Motor neuron (in vitro differentiated cells): ENCODE results near the gene BTN1A1. TPM values are rescaled to one million over a fixed set of nuclear protein-coding genes. Genes with fewer than 3 reads are reported as not detected.
"Not testable (repeated sequence)": the region's sequence is repeated elsewhere in the genome, so short reads cannot be mapped to it uniquely, and the experiment has no call there.

Experiments used
- ATAC-seq, 8 experiments: fragments of 200-7000 bp; cut with Tn5 transposase; replicated peaks in 6 of 8; 2 replicates each; pipeline ENCODE4 v1.8.0; 2021; ENCODE audit warnings: mild to moderate bottlenecking in 8 of 8, moderate library complexity in 8 of 8
- H3K27ac ChIP-seq, 2 donors: fragments of 250-450 bp; sonication (Bioruptor Pico); 2 replicates each; pipeline ENCODE4 v1.9.0; 2021; ENCODE audit warnings: antibody characterized with exemption in 2 of 2, mild to moderate bottlenecking in 2 of 2, moderate library complexity in 1 of 2
- H3K4me1 ChIP-seq, 2 donors: fragments of 250-450 bp; sonication (Bioruptor Pico); replicated peaks in 1 of 2; 2 replicates each; pipeline ENCODE4 v1.6.1; 2021; ENCODE audit warnings: antibody characterized with exemption in 2 of 2, mild to moderate bottlenecking in 2 of 2, moderate library complexity in 1 of 2
- H3K4me3 ChIP-seq, 5 donors: fragments of 250-450 bp; sonication (Bioruptor Pico); 2 replicates each; pipeline ENCODE4 v1.9.0; 2021; ENCODE audit warnings: antibody characterized with exemption in 5 of 5, mild to moderate bottlenecking in 5 of 5, moderate library complexity in 4 of 5
- WGBS, 10 experiments: fragments of 450-650 bp; shearing (Covaris generic); methylation state at CpG; one replicate each; pipeline ENCODE4 v1.0.0; 2022; 5-methylcytosine and 5-hydroxymethylcytosine counted together
- in situ Hi-C, 9 experiments: fragments of 400-800 bp; cut with MboI; loops; one replicate each; pipeline ENCODE4 v1.15.0; 2021; ENCODE audit warnings: low sequenced_read_pairs in 9 of 9, low pct_unique_long_range_greater_than_20kb in 2 of 9; ENCODE audit not compliant: unreplicated experiment in 9 of 9
- total RNA-seq, 8 experiments: library from RNA; unstranded; fragments of 300-600 nt; gene quantifications; 2 replicates each; pipeline versions ENCODE4 v1.2.3 to v1.2.4, GENCODE V29; 2022

BTN1A1 gene
- total RNA-seq, 8 experiments from 2014 or later: 0.09 to 0.76 (median 0.20) TPM; not detected in 2

DNA sequence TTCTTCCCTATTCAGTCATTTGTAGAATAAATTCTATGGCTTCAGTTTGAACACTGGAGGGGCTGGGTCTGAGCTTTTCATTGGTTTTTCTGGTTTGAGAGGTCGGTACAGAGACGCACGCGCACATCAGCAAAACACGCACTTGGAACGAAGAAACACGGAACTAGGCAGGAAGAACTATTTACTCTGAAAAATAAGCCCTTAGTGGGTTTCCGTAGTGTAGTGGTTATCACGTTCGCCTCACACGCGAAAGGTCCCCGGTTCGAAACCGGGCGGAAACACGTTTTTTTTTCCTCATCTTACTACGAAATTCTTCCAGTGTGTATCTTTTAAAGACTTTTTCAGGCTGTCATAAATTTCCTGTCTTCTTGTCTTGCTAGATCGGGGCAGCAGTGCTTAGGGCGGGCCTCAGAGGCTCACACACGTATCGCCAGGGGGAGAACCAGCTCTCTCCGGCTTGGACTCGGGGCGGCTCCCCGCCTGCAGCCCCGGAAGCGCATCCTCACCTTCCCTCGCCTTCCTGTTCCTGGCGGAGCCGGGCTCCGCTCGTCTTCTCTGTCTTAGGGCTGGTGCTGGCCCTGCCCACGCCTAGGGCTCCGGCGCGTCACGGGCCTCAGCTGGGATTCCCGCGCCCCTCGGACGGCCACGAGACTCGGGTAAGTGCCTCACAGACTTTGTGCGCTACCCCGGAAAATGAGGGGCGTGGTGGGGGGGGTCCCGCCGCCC is 37.9 kb downstream of the BTN1A1 start, which contains the start of gene HMGN4:
Gene HMGN4 (plus strand): TSS at position 521 of the 726 bp plus-strand sequence. CDS start 6,841 bp downstream, outside the sequence.
- Histone ChIP-seq H3K4me3 (peak within 1 kb of the TSS; percentile 55 to 75 (median 66)), H3K4me1 (peaks cover 24% of the 10 kb centered on the region in 2 donors), H3K27ac (peak within 1 kb of the TSS; percentile 89 to 97)
- in situ Hi-C loops: loop anchor here in 4 of 9 experiments (25.0 kb wide), 1 partner anchor 201 kb away; no protein-coding TSS in a partner anchor
- peak; percentile 74 to 81 (median 78) for ATAC-seq
- whole genome bisulfite sequencing, 10 experiments: 0 to 2% (median 0%) methylated on average over 1 to 19 of the region's 49 CpGs; no CpG with 5 or more reads in 1 of the 10 experiments

DNA sequence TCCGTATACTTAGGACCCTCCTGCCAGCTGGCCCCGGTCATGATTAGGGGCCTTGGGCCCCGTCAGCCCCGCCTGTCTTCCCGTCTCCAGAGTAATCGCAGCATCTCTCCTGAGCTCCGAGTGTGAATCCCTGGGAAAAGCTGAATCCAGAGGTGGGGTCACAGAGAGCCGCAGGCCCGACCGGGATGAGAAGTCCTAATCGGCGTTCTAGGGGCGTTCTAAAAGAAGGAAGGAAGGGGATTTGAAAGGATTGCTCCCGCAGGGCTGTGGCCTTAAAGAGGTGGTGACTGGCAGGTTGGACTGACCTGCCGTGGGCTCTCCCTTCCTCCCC is 38.4 kb downstream of the BTN1A1 start:
- WGBS, 10 experiments: 0% methylated on average over 1 to 6 of the region's 15 CpGs; no CpG with 5 or more reads in 5 of the 10 experiments
- Histone ChIP-seq H3K4me1 (peaks cover 24% of the 10 kb centered on the region in 2 donors), H3K27ac (peak overlapping the region; percentile 89 to 97), H3K4me3 (peak overlapping the region; percentile 55 to 75 (median 66))
- peak in 4 of 8 experiments; percentile 1 to 4 (median 2) for ATAC-seq
- in situ Hi-C loops: loop anchor here in 4 of 9 experiments (25.0 kb wide), 1 partner anchor 201 kb away; no protein-coding TSS in a partner anchor

DNA sequence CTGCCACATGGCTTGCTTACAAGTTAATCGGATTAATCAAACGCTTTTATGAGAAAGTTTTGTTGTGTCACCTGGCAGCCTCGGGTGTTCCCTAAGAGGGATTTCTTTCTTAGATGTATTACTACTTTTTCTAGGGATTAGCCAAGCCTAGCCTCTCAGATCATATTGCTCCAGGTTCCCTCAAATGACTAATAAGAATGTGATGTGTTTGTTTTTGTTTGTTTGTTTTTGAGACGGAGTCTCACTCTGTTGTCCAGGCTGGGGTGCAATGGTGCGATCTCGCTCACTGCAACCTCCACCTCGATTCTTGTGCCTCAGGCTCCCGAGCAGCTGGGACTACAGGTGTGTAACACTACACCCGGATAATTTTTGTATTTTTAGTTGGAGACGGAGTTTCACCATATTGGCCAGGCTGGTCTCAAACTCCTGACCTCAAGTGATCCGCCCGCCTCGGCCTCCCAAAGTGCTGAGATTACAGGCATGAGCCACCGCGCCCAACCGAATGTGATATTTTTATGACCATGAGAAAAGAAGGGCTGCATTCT is 39.0 kb downstream of the BTN1A1 start:
- ATAC-seq: no peak
- 45 to 100% (median 69%) methylated on average over 1 to 12 of the region's 16 CpGs for WGBS, 10 experiments
- peak overlapping the region; percentile 55 to 75 (median 66) for H3K4me3 ChIP-seq
- peak overlapping the region; percentile 89 to 97 for H3K27ac ChIP-seq
- H3K4me1 ChIP-seq: peaks cover 22 to 24% of the 10 kb centered on the region in 2 donors
- in situ Hi-C loops: loop anchor here in 4 of 9 experiments (25.0 kb wide), 1 partner anchor 202 kb away; no protein-coding TSS in a partner anchor

DNA sequence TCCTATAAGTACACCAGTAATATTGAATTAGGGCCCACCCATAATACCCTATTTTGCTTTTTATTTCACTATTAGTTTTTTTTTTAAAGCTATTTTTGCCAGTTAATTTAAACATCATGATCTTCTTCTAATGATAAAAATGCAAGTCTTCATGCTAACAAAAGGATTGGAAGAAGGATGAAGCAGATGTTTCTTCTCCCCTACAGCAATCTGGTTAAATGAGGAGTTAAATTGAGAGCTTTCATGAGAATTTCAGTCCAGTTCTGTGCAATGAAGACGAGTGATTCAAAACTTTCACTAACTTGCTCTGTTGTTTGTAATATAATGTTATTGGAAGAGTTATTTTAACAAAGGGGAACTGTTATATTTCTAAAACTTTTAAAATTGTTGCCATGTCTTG is 41.5 kb downstream of the BTN1A1 start:
- H3K4me3 ChIP-seq: no peak overlapping the region
- no peak for ATAC-seq
- H3K27ac ChIP-seq: no peak overlapping the region
- 0 to 100% (median 86%) methylated on average over 1 of the region's 1 CpG; no CpG with 5 or more reads in 4 of the 10 experiments for WGBS, 10 experiments
- in situ Hi-C loops: loop anchor here in 4 of 9 experiments (25.0 kb wide), 1 partner anchor 204 kb away; no protein-coding TSS in a partner anchor
- peaks cover 11 to 14% of the 10 kb centered on the region in 2 donors for H3K4me1 ChIP-seq

DNA sequence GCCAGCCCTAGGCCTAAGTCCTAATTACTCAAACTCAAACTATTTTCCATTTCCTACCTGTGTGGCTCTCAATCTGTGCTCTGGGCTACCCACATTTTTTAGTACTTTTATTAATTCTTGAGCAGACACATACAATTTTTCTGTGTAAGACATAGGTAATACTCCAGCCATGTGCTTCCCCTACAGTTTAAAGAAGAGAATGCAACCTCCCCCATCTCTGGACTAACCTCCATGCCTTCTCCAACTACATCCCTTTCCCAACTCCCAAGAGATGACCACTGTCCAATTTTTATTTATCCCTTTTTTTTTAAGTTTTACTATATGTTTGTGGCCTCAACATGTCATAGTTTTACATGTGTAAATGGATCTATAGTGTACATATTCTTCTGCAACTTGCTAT is 43.9 kb downstream of the BTN1A1 start:
- in situ Hi-C loops: loop anchor here in 4 of 9 experiments (25.0 kb wide), 1 partner anchor 207 kb away; no protein-coding TSS in a partner anchor
- Histone ChIP-seq H3K4me1 (peaks cover 10 to 14% of the 10 kb centered on the region in 2 donors), H3K27ac (no peak overlapping the region), H3K4me3 (no peak overlapping the region)
- peak in 3 of 8 experiments; percentile 63 to 79 (median 67) for ATAC-seq

DNA sequence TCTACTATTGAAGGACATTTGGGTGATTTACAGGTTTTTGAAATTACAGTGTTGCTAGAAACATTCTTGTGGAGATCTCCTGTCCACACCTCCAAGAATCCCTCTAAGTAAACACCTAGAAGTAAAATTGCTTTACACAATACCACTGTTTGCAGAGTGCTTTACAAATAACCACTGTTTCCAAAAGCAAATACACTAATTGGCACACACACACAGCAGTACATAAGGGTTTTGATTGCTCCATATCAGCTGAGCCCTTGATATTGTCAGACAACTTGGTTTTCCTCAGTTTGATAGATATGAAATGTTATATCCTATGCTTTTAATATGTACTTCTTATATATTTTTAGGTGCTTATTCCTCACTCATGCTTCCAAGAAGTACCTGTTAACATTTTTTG is 44.4 kb downstream of the BTN1A1 start:
- peaks cover 6 to 9% of the 10 kb centered on the region in 2 donors for H3K4me1 ChIP-seq
- in situ Hi-C loops: loop anchor here in 4 of 9 experiments (25.0 kb wide), 1 partner anchor 207 kb away; no protein-coding TSS in a partner anchor
- H3K27ac ChIP-seq: no peak overlapping the region
- peak in 1 of 8 experiments; percentile 45 for ATAC-seq
- H3K4me3 ChIP-seq: no peak overlapping the region

DNA sequence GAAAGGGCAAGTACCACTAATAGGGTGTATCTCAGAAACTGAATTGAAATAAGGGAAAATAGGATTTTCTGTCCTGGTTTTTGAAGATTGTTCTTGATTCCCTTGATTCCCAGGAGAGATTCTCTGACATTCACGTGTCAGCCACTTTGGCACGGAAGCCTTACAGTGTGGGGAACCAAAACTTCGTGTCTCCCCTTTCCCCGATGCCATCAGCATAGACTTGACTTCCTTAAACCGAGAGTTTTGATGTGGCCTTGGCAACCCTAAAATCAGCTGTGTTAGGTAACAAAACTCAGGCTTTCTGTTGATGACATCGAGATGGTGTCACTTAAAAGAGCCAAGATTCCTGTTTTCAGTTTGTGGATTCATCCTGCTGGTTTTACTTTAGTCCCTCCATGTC is 45.5 kb downstream of the BTN1A1 start:
- no peaks in the 10 kb centered on the region for H3K4me1 ChIP-seq
- no peak overlapping the region for H3K4me3 ChIP-seq
- ATAC-seq: no peak
- 72 to 100% (median 100%) methylated on average over 1 to 6 of the region's 6 CpGs; no CpG with 5 or more reads in 1 of the 10 experiments for WGBS, 10 experiments
- in situ Hi-C loops: loop anchor here in 4 of 9 experiments (25.0 kb wide), 1 partner anchor 208 kb away; no protein-coding TSS in a partner anchor
- no peak overlapping the region for H3K27ac ChIP-seq

DNA sequence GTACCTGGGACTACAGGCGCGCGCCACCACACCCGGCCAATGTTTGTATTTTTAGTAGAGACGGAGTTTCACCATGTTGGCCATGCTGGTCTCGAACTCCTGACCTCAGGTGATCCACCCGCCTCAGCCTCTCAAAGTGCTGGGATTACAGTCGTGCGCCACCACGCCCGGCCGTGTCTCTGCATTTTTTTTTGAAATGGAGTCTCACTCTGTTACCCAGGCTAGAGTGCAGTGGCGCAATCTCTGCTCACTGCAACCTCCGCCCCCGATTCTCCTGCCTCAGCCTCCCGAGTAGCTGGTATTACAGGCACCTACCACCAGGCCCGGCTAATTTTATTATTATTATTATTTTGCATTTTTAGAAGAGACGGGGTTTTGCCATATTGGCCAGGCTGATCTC is 47.3 kb downstream of the BTN1A1 start:
- ATAC-seq, H3K4me3 ChIP-seq, H3K27ac ChIP-seq, H3K4me1 ChIP-seq: not testable (repeated sequence)
- in situ Hi-C loops: loop anchor here in 4 of 9 experiments (25.0 kb wide), 1 partner anchor 210 kb away; no protein-coding TSS in a partner anchor
- WGBS, 10 experiments: 85 to 100% (median 98%) methylated on average over 2 to 16 of the region's 18 CpGs; no CpG with 5 or more reads in 4 of the 10 experiments

DNA sequence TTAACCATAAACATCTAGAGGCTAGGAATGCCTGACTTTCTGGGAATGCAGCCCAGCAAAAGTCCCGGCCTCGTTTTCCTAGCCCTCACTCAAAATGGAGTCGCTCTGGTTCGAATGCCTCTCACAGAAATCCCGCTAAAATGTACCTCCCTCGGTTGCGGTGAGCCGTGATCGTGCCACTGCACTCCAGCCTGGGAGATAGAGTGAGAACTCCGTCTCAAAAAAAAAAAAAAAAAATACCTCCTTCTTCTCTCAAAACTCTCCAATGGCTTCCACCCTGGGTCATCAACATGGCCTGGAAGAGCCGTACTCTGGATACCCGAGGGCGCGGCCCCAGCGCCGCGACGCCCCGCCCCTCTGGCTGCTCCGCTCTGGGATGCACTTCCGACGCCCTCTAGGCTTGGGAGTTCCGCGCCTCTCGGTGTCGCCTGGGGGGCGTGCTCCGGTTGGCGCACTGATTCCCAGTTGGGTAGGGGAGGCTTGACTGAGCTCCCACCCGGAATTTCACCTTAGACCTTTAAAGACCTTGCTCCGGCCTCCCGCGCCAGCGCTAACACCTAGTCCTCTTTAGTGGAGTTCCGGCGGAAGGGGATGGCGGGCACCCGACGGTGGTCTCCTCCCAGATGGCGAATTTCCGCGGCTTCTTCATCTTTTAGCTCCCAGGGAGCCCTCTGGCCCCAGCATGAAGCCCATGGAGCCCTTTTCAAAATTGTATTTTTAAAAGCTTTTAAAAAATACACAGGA is 50.3 kb downstream of the BTN1A1 start:
- ATAC-seq: peak in 3 of 8 experiments; percentile 41 to 65 (median 47)
- WGBS, 10 experiments: 0 to 100% (median 26%) methylated on average over 1 to 17 of the region's 42 CpGs; no CpG with 5 or more reads in 1 of the 10 experiments
- Histone ChIP-seq H3K4me1 (peaks cover 0 to 3% of the 10 kb centered on the region in 2 donors), H3K4me3 (no peak overlapping the region), H3K27ac (no peak overlapping the region)
- in situ Hi-C loops: no loop called here

DNA sequence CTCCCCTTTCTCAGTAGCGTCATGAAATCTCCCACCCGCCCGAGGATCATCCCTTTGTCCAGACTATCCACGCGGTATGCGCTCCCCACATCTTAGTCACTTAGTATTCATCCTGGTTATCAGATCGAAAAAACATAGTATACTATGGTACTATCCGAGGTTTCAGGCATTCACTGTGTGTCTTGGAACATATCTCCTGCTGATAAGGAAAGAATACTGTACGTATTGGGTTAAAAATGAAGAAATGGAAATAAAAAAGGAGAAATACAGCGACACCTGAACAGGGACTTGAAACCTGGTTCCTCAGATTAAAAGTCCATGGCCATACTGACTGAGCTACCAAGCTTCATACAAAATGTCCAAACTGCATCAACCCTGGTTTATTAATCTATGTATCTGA is 52.1 kb downstream of the BTN1A1 start:
- H3K27ac ChIP-seq: no peak overlapping the region
- H3K4me1 ChIP-seq: peaks cover 0 to 3% of the 10 kb centered on the region in 2 donors
- 68 to 96% (median 91%) methylated on average over 3 to 9 of the region's 10 CpGs for WGBS, 10 experiments
- H3K4me3 ChIP-seq: no peak overlapping the region
- no peak for ATAC-seq
- in situ Hi-C loops: no loop called here

DNA sequence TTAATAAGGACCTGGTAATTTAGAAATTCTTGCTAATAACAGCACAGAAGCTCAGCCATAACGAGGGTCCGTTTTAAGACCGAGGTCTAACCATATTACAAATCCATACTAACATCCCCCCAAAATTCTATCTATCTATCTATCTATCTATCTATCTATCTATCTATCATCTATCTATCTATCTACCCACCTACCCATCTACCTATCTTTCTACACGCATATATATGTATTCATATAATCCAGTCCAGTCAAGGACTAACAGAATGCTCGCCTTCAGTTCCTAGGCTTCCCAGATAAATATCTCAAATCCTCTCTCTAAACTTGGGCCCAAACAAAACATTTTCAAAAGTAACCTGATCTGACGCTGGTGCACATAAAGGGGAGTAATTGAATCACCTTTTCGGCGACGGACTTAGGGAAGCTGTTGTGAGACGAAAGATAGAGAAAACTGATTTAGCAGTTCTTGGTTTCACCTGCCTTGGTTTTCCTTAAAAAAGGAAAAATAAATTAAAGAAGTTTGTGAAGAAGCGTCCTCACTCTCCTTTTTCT is 52.6 kb downstream of the BTN1A1 start:
- WGBS, 10 experiments: 41 to 84% (median 55%) methylated on average over 4 to 11 of the region's 11 CpGs
- Histone ChIP-seq H3K4me3 (peak overlapping the region; percentile 41 to 58 (median 44)), H3K4me1 (peaks cover 0 to 3% of the 10 kb centered on the region in 2 donors), H3K27ac (no peak overlapping the region)
- ATAC-seq: no peak
- in situ Hi-C loops: no loop called here

DNA sequence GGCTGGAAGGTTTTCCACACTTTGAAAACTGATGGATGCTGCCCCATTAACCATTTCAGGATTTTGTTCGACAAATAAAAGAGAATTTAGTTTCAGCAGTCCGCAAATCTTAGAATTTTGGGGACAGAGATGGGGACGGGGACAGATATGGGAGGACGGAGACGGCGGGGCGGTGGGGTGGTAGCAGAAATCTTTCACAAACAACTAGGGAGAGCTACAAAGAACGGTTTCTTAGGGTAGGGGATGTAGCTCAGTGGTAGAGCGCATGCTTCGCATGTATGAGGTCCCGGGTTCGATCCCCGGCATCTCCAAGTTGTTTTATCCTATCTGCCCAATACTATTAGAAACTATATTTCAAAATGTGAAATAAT is 53.1 kb downstream of the BTN1A1 start:
- in situ Hi-C loops: no loop called here
- Histone ChIP-seq H3K4me1 (peaks cover 0 to 3% of the 10 kb centered on the region in 2 donors), H3K4me3 (peak overlapping the region; percentile 41 to 58 (median 44)), H3K27ac (no peak overlapping the region)
- peak; percentile 27 to 78 (median 66) for ATAC-seq
- WGBS, 10 experiments: 0% methylated on average over 1 to 10 of the region's 13 CpGs; no CpG with 5 or more reads in 5 of the 10 experiments
